ENCODE data around the gene RDH16.
"Not testable (repeated sequence)": the region's sequence is repeated elsewhere in the genome, so short reads cannot be mapped to it uniquely, and the experiment has no call there.

RDH16 gene

DNA sequence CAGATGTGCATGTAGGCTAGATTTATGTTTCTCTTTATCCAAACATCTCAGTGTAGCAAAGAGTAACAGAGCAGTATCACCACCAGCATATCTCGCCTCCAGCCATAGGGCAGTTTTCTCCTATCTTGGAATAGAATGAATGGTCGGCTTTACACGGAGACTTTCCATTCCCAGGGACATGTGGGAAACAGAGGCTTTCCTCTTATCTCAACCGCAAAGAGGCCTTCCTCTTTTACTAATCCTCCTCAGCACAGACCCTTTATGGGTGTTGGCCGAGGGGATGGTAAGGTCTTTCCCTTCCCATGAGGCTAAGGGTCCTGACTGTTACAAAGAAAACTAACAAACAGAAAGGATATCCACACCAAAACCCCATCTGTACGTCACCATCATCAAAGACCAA lies 11.5 kb upstream of the RDH16 start:
- H3K36me3 ChIP-seq (ENCODE audit: control insufficient read depth in 2 of 2, insufficient read depth in 2 of 2, low read length in 2 of 2); H3K9me3 ChIP-seq (ENCODE audit: control insufficient read depth in 2 of 2, low read length in 2 of 2); H3K4me3 ChIP-seq (ENCODE audit: low read length in 2 of 2); H3K27me3 ChIP-seq (ENCODE audit: control insufficient read depth in 1 of 2, insufficient read depth in 2 of 2, low read length in 2 of 2); H3K4me1 ChIP-seq (ENCODE audit: control insufficient read depth, insufficient read depth, low read length); H3K9ac ChIP-seq (ENCODE audit: low read length in 2 of 2); H3K27ac ChIP-seq (ENCODE audit: low read length): not testable (repeated sequence)

GRCh38 chr12:56965997-56966642 lies 8.7 kb upstream of the RDH16 start:
- not testable (repeated sequence) for H3K4me1 ChIP-seq (ENCODE audit: control insufficient read depth, insufficient read depth, low read length); H3K27ac ChIP-seq (ENCODE audit: low read length); H3K27me3 ChIP-seq (ENCODE audit: control insufficient read depth in 1 of 2, insufficient read depth in 2 of 2, low read length in 2 of 2); H3K4me3 ChIP-seq (ENCODE audit: low read length in 2 of 2); H3K9ac ChIP-seq (ENCODE audit: low read length in 2 of 2); H3K36me3 ChIP-seq (ENCODE audit: control insufficient read depth in 2 of 2, insufficient read depth in 2 of 2, low read length in 2 of 2); H3K9me3 ChIP-seq (ENCODE audit: control insufficient read depth in 2 of 2, low read length in 2 of 2)

DNA sequence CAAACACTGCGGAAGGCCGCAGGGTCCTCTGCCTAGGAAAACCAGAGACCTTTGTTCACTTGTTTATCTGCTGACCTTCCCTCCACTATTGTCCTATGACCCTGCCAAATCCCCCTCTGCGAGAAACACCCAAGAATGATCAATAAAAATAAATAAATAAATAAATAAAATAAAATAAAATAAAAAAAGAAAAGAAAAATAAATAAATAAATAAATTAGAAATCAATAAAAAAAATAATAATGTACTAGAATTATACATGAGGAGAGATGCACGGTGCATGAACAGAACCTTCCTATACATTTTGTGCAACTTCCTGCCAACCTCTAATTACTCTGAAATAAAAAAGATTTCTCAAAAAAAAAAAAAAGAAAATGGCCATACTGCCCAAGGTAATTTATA lies 7.7 kb upstream of the RDH16 start:
- H3K4me3 ChIP-seq (ENCODE audit: low read length in 2 of 2); H3K36me3 ChIP-seq (ENCODE audit: control insufficient read depth in 2 of 2, insufficient read depth in 2 of 2, low read length in 2 of 2); H3K4me1 ChIP-seq (ENCODE audit: control insufficient read depth, insufficient read depth, low read length); H3K27ac ChIP-seq (ENCODE audit: low read length); H3K27me3 ChIP-seq (ENCODE audit: control insufficient read depth in 1 of 2, insufficient read depth in 2 of 2, low read length in 2 of 2); H3K9me3 ChIP-seq (ENCODE audit: control insufficient read depth in 2 of 2, low read length in 2 of 2); H3K9ac ChIP-seq (ENCODE audit: low read length in 2 of 2): not testable (repeated sequence)

- H3K9ac ChIP-seq (ENCODE audit: low read length in 2 of 2); H3K4me1 ChIP-seq (ENCODE audit: control insufficient read depth, insufficient read depth, low read length); H3K36me3 ChIP-seq (ENCODE audit: control insufficient read depth in 2 of 2, insufficient read depth in 2 of 2, low read length in 2 of 2); H3K4me3 ChIP-seq (ENCODE audit: low read length in 2 of 2); H3K27ac ChIP-seq (ENCODE audit: low read length); H3K9me3 ChIP-seq (ENCODE audit: control insufficient read depth in 2 of 2, low read length in 2 of 2); H3K27me3 ChIP-seq (ENCODE audit: control insufficient read depth in 1 of 2, insufficient read depth in 2 of 2, low read length in 2 of 2): not testable (repeated sequence)
Measured at GRCh38 chr12:56963557-56963956, 6.1 kb upstream of the RDH16 start.

DNA sequence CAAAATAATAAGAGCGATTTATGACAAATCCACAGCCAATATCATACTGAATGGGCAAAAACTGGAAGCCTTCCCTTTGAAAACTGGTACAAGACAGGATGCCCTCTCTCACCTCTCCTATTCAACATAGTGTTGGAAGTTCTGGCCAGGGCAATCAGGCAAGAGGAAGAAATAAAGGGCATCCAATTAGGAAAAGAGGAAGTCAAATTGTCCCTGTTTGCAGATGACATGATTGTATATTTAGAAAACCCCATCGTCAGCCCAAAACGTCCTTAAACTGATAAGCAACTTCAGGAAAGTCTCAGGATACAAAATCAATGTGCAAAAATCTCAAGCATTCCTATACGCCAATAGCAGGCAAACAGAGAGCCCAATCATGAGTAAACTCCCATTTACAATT lies 4.8 kb upstream of the RDH16 start:
- H3K27ac ChIP-seq (ENCODE audit: low read length); H3K27me3 ChIP-seq (ENCODE audit: control insufficient read depth in 1 of 2, insufficient read depth in 2 of 2, low read length in 2 of 2); H3K9ac ChIP-seq (ENCODE audit: low read length in 2 of 2); H3K9me3 ChIP-seq (ENCODE audit: control insufficient read depth in 2 of 2, low read length in 2 of 2); H3K4me1 ChIP-seq (ENCODE audit: control insufficient read depth, insufficient read depth, low read length); H3K4me3 ChIP-seq (ENCODE audit: low read length in 2 of 2); H3K36me3 ChIP-seq (ENCODE audit: control insufficient read depth in 2 of 2, insufficient read depth in 2 of 2, low read length in 2 of 2): not testable (repeated sequence)

DNA sequence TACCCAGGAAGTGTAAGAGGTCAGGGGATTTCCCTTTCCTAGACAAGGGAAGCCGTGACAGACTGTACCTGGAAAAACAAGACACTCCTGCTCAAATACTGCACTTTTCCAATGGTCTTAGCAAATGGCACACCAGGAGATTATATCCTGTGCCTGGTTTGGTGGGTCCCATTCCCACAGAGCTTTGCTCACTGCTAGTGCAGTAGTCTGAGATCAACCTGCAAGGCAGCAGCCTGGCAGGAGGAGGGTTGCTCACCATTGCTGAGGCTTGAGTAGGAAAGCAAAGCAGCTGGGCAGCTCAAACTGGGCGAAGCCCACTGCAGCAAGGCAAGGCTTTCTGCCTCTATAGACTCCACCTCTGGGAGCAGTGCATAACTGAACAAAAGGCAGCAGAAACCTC lies 1.0 kb upstream of the RDH16 start:
- Histone ChIP-seq H3K4me3 (ENCODE audit: low read length in 2 of 2) (no peak overlapping the region), H3K27ac (ENCODE audit: low read length) (no peak overlapping the region), H3K9ac (ENCODE audit: low read length in 2 of 2) (no peak overlapping the region), H3K4me1 (ENCODE audit: control insufficient read depth, insufficient read depth, low read length) (no peaks in the 10 kb centered on the region), H3K9me3 (ENCODE audit: control insufficient read depth in 2 of 2, low read length in 2 of 2) (peaks cover 0 to 6% of the 10 kb centered on the region in 2 donors), H3K36me3 (ENCODE audit: control insufficient read depth in 2 of 2, insufficient read depth in 2 of 2, low read length in 2 of 2) (no peaks in the 10 kb centered on the region), H3K27me3 (ENCODE audit: control insufficient read depth in 1 of 2, insufficient read depth in 2 of 2, low read length in 2 of 2) (no peaks in the 10 kb centered on the region)

DNA sequence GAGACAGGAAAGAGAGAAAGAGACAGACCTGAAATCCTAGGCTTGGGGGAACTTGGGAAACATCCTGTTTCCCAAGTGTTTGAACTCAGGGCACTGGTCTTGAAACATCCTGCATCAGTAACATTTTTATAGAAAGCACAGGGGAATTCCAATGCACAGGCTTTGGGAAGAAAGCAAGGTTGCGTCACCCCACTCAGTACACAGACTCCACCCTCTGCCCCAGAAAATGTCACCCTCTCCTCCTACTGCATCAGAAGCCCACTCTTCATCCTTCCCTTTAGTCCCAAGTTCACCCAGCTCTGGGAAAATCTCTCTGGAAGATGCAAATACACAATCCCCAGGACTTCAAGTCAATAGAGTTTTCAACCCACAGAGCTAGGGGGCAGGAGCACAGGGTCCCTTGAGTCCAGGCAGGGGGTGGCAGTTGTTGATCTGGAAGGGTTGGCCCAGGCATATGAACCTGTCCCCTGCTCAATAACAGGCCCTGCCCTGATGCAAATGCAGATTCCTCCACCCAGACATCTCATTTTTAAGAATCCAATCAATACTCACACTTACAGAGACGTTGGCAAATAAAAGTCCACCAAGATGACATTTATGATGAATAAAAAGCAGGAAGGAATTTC lies 1.7 kb downstream of the RDH16 start:
- H3K27me3 ChIP-seq (ENCODE audit: control insufficient read depth in 1 of 2, insufficient read depth in 2 of 2, low read length in 2 of 2) = no peaks in the 10 kb centered on the region
- H3K27ac ChIP-seq (ENCODE audit: low read length) = no peak overlapping the region
- no peak overlapping the region for H3K9ac ChIP-seq (ENCODE audit: low read length in 2 of 2)
- no peak overlapping the region for H3K4me3 ChIP-seq (ENCODE audit: low read length in 2 of 2)
- no peaks in the 10 kb centered on the region for H3K4me1 ChIP-seq (ENCODE audit: control insufficient read depth, insufficient read depth, low read length)
- H3K36me3 ChIP-seq (ENCODE audit: control insufficient read depth in 2 of 2, insufficient read depth in 2 of 2, low read length in 2 of 2) = no peaks in the 10 kb centered on the region
- H3K9me3 ChIP-seq (ENCODE audit: control insufficient read depth in 2 of 2, low read length in 2 of 2) = peaks cover 0 to 6% of the 10 kb centered on the region in 2 donors

DNA sequence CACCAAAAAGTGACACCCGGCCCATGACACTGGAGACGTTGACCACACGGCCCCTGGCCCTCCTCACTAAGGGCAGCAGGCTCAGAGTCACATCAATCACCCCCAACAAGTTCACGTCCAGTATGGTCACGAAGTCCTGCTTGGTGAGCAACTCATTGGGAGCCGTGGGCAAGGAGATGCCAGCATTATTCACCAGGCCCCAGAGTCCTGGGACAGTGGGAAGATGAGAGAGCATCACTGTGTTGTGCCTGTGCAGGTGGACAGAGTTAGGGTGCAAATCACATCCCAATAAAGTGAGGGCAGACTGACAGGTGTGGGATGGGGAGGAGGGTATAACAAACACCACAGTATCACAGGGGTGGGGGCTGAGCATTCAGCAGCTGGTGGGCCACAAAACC lies 2.5 kb downstream of the RDH16 start:
- no peaks in the 10 kb centered on the region for H3K36me3 ChIP-seq (ENCODE audit: control insufficient read depth in 2 of 2, insufficient read depth in 2 of 2, low read length in 2 of 2)
- H3K27ac ChIP-seq (ENCODE audit: low read length) = no peak overlapping the region
- peaks cover 0 to 6% of the 10 kb centered on the region in 2 donors for H3K9me3 ChIP-seq (ENCODE audit: control insufficient read depth in 2 of 2, low read length in 2 of 2)
- no peak overlapping the region for H3K4me3 ChIP-seq (ENCODE audit: low read length in 2 of 2)
- no peaks in the 10 kb centered on the region for H3K4me1 ChIP-seq (ENCODE audit: control insufficient read depth, insufficient read depth, low read length)
- no peaks in the 10 kb centered on the region for H3K27me3 ChIP-seq (ENCODE audit: control insufficient read depth in 1 of 2, insufficient read depth in 2 of 2, low read length in 2 of 2)
- H3K9ac ChIP-seq (ENCODE audit: low read length in 2 of 2) = no peak overlapping the region

DNA sequence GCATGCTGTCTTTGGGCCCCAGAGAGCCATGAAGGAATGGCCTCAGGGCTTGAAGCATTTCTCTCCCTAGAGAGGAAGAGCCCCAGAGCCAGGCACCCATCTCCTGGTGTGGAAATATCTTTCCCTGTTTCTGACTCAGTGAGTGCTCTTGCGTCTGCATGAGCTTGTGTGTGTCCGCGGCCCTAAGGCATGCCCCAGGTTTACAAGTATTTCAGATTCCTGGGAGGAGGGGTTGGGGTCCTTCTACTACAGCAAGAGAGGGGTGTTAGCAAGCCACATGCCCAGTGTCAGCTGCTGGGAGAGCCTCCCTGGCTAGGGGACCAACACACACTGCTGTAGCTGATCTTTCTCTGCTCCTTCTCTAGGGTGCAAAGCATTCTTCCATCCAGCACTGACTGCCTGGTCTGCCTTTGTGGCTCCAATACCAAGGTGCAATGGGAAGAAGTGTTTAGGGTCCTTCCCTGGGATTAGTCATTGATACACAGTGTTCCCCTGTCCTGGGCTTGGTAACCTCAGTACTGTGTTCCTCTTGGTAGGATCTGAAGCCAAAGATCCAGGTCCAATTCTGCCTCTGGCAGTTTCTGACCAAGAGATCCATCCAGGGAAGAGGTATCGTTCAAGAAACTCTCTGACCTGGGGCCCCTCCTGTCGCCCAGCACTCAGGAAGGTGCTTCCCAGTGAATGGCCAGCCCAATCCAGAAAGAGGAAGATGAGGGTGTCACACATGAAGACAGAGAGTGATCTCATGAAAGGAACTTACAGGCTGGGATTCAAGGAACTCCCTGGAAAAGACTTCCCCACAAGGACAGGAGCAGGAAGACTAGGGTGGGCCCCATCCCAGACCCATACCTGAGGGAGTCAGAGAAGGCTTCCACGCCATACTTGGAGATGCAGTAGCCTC lies 3.1 kb downstream of the RDH16 start:
- no peaks in the 10 kb centered on the region for H3K36me3 ChIP-seq (ENCODE audit: control insufficient read depth in 2 of 2, insufficient read depth in 2 of 2, low read length in 2 of 2)
- H3K4me1 ChIP-seq (ENCODE audit: control insufficient read depth, insufficient read depth, low read length) = no peaks in the 10 kb centered on the region
- H3K9ac ChIP-seq (ENCODE audit: low read length in 2 of 2) = no peak overlapping the region
- no peak overlapping the region for H3K27ac ChIP-seq (ENCODE audit: low read length)
- peaks cover 0 to 6% of the 10 kb centered on the region in 2 donors for H3K9me3 ChIP-seq (ENCODE audit: control insufficient read depth in 2 of 2, low read length in 2 of 2)
- H3K4me3 ChIP-seq (ENCODE audit: low read length in 2 of 2) = no peak overlapping the region
- no peaks in the 10 kb centered on the region for H3K27me3 ChIP-seq (ENCODE audit: control insufficient read depth in 1 of 2, insufficient read depth in 2 of 2, low read length in 2 of 2)

DNA sequence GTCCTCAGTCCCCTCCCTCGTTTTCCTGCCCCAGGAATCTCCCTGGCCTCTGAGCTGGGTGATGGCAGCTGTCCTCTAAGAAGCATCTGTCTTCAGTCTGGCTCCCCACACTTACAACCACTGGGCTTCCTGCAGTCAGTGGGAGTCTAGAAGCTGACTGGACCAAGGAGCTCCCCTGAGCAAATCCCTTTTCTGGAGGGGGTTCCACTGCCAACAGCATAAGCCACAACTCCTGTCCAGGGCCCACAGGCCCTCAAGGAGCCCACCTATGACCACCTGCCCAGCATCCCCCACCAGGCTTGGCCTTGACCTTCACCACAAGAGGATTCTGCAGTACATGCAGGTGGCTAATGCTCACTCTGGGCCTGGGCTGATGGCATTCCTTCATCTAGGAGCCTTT lies 4.1 kb downstream of the RDH16 start:
- H3K9me3 ChIP-seq (ENCODE audit: control insufficient read depth in 2 of 2, low read length in 2 of 2) = peaks cover 0 to 3% of the 10 kb centered on the region in 2 donors
- H3K36me3 ChIP-seq (ENCODE audit: control insufficient read depth in 2 of 2, insufficient read depth in 2 of 2, low read length in 2 of 2) = no peaks in the 10 kb centered on the region
- H3K27me3 ChIP-seq (ENCODE audit: control insufficient read depth in 1 of 2, insufficient read depth in 2 of 2, low read length in 2 of 2) = no peaks in the 10 kb centered on the region
- H3K4me1 ChIP-seq (ENCODE audit: control insufficient read depth, insufficient read depth, low read length) = no peaks in the 10 kb centered on the region
- H3K27ac ChIP-seq (ENCODE audit: low read length) = no peak overlapping the region
- no peak overlapping the region for H3K4me3 ChIP-seq (ENCODE audit: low read length in 2 of 2)
- no peak overlapping the region for H3K9ac ChIP-seq (ENCODE audit: low read length in 2 of 2)
